ENCODE measurements around the gene STK33.

Gene STK33

DNA sequence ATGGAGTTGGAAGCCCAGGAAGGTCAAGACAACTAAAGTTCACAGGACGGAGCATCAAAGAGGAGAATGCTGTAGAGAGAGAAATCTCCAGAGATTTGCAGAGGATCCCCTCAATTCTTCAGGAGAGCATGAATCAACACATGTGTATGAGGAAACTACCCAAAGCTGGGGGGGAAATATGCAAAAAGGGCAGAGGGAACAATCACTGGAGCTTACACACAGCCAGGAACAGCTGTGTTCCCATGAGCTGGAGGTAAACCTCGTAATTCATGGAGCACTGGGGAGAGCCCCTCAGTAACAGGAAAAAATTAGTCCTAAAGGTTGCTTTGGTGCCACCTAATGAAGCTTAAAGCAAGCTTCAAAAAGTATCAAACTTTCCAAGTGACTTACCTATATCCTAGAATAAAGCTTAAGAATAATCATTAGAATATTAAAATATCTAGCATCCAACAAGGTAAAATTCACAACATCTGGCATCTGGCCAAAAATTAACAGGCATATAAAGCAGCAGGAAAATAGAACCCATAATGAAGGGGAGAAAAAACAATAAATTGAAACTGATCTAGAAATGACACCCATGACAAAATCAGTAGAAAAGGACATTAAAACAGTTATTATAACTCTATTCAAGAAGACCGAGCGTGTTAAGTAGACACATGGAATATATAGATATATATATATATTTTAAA, 134.2 kb downstream of the STK33 start:
- TF ChIP-seq, protein P1, sequence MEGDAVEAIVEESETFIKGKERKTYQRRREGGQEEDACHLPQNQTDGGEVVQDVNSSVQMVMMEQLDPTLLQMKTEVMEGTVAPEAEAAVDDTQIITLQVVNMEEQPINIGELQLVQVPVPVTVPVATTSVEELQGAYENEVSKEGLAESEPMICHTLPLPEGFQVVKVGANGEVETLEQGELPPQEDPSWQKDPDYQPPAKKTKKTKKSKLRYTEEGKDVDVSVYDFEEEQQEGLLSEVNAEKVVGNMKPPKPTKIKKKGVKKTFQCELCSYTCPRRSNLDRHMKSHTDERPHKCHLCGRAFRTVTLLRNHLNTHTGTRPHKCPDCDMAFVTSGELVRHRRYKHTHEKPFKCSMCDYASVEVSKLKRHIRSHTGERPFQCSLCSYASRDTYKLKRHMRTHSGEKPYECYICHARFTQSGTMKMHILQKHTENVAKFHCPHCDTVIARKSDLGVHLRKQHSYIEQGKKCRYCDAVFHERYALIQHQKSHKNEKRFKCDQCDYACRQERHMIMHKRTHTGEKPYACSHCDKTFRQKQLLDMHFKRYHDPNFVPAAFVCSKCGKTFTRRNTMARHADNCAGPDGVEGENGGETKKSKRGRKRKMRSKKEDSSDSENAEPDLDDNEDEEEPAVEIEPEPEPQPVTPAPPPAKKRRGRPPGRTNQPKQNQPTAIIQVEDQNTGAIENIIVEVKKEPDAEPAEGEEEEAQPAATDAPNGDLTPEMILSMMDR (IDR thresholded peaks at IDR 0.05; ENCODE audit: insufficient read depth, low read length, poor library complexity, severe bottlenecking): no peak
- DNase-seq (ENCODE audit: extremely low read depth, insufficient read length): no peak
- Histone ChIP-seq H3K27me3 (replicated peaks; ENCODE audit: control insufficient read depth, insufficient read depth, low read length) (no peaks in the 10 kb centered on the region), H3K4me3 (replicated peaks; ENCODE audit: low read depth, low read length) (no peak overlapping the region), H3K36me3 (ENCODE audit: control insufficient read depth, insufficient read depth, low read length) (no peaks in the 10 kb centered on the region)

DNA sequence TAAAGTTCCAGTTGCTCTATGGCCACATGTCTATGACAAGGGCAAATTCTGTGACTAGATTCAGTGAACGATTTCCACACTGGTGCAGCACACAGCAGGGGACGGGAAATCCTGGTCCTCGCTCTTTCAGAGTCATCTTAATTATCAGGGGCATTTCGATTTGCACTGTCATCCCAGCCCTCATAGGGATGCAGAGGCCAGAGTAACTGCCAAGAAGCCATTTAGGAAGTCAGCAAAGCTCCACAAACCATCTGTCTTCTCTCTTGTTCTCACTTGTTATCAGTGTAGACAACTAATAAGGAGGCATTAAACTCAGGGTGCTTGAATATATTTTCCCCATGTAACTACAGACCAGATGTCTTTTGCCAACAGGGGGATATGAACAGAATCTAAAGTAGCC, 151.7 kb downstream of the STK33 start:
- H3K27me3 ChIP-seq (replicated peaks; ENCODE audit: control insufficient read depth, insufficient read depth, low read length): no peaks in the 10 kb centered on the region
- no peak overlapping the region for H3K4me3 ChIP-seq (replicated peaks; ENCODE audit: low read depth, low read length)
- H3K36me3 ChIP-seq (ENCODE audit: control insufficient read depth, insufficient read depth, low read length): no peaks in the 10 kb centered on the region; the same call in 1 of the 2 replicates
- no peak for DNase-seq (ENCODE audit: extremely low read depth, insufficient read length)
- TF ChIP-seq, protein P1 (IDR thresholded peaks at IDR 0.05; ENCODE audit: insufficient read depth, low read length, poor library complexity, severe bottlenecking): no peak

DNA sequence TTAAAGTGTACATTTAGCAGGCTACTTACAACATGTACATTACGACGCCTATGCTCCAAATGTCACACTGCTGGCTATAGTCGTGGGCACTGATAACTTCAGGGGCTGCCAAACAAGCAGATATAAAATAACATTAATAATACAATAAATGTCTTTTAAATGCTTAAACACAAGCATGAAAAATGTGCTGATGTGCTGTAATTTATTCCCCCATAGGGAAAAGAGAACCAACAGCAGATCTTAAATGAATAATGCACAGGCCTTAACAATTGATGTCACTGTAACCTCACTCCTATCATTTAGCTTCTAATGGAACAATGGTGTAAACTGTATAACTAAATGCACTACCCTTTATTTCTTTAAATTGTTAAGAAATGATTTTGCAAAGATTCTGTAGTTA, 153.4 kb downstream of the STK33 start:
- no peaks in the 10 kb centered on the region for H3K27me3 ChIP-seq (replicated peaks; ENCODE audit: control insufficient read depth, insufficient read depth, low read length)
- DNase-seq (ENCODE audit: extremely low read depth, insufficient read length): no peak
- H3K36me3 ChIP-seq (ENCODE audit: control insufficient read depth, insufficient read depth, low read length): no peaks in the 10 kb centered on the region; the same call in 1 of the 2 replicates
- TF ChIP-seq, protein P1 (IDR thresholded peaks at IDR 0.05; ENCODE audit: insufficient read depth, low read length, poor library complexity, severe bottlenecking): no peak
- H3K4me3 ChIP-seq (replicated peaks; ENCODE audit: low read depth, low read length): no peak overlapping the region

DNA sequence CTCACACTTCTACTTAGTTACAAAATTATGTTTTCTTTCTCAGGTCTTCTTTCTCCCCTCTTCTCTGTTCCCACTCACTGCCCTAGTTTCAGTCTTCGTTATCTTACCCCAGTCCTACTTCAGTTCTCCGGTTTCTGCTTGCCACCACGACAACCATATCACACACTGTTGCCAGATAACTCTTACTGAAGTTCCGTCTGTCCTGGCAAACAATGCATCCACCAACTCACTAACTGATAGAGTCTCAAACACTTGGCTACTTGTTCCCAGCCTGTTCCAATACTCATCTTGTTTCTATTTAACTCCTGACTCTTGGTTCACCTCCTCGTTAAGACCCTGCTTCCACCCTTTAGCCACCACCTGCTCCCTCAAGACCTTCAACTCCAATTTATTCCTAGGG, 164.5 kb downstream of the STK33 start:
- H3K27me3 ChIP-seq (replicated peaks; ENCODE audit: control insufficient read depth, insufficient read depth, low read length): no peaks in the 10 kb centered on the region
- H3K36me3 ChIP-seq (ENCODE audit: control insufficient read depth, insufficient read depth, low read length): no peaks in the 10 kb centered on the region
- no peak overlapping the region for H3K4me3 ChIP-seq (replicated peaks; ENCODE audit: low read depth, low read length)
- no peak for DNase-seq (ENCODE audit: extremely low read depth, insufficient read length)
- TF ChIP-seq, protein P1 (IDR thresholded peaks at IDR 0.05; ENCODE audit: insufficient read depth, low read length, poor library complexity, severe bottlenecking): no peak

DNA sequence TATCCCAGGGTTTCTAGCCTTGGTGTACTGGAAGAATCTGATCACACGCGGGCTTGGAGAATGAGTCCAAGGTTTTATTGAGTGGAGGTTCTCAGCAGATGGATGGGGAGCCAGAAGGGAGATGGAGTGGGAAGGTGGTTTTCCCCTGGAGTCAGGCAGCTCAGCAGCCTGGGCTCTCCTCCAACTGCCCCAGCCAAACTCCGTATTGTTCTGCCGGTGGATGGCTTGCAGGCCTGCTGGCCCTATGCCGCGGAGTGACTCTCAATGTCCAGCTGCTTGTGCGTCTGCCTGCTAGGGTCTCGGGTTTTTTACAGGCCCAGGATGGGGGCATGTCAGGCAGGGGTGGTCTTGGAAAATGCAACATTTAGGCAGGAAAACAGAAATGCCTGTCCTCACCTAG, 168.0 kb downstream of the STK33 start:
- H3K27me3 ChIP-seq (replicated peaks; ENCODE audit: control insufficient read depth, insufficient read depth, low read length): no peaks in the 10 kb centered on the region
- TF ChIP-seq, protein P1 (IDR thresholded peaks at IDR 0.05; ENCODE audit: insufficient read depth, low read length, poor library complexity, severe bottlenecking): no peak
- H3K4me3 ChIP-seq (replicated peaks; ENCODE audit: low read depth, low read length): no peak overlapping the region

DNA sequence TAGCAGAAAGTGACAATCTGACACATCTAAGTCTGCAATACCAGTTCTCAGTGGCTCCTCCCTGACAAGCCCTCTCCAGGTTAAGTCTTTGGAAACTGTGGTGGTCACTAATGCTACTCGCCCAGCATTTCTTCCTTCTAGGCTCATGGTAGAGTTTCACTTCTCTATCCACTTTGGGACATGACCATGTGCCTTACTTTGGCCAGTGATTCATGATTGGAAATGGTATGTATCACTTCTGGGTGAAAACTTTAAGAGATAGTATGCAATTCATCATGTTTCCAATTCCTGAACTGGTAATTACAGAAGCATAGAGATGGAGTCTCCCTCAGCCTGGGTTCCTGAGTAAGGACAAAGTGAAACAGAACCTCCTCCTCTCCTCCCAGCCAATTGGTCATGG, 178.8 kb downstream of the STK33 start:
- no peak overlapping the region for H3K4me3 ChIP-seq (replicated peaks; ENCODE audit: low read depth, low read length)
- H3K36me3 ChIP-seq (ENCODE audit: control insufficient read depth, insufficient read depth, low read length): no peaks in the 10 kb centered on the region
- TF ChIP-seq, protein P1 (IDR thresholded peaks at IDR 0.05; ENCODE audit: insufficient read depth, low read length, poor library complexity, severe bottlenecking): no peak
- no peak for DNase-seq (ENCODE audit: extremely low read depth, insufficient read length)
- H3K27me3 ChIP-seq (replicated peaks; ENCODE audit: control insufficient read depth, insufficient read depth, low read length): no peaks in the 10 kb centered on the region

More for the DNA sequence above, 168.0 kb downstream of the STK33 start:
- H3K36me3 ChIP-seq (ENCODE audit: control insufficient read depth, insufficient read depth, low read length): no peaks in the 10 kb centered on the region
- no peak for DNase-seq (ENCODE audit: extremely low read depth, insufficient read length)

Measured in GM06990 (cell line).